ENCODE results near the gene TUT1. TPM values are rescaled to one million over a fixed set of nuclear protein-coding genes. Genes with fewer than 3 reads are reported as not detected.
"Not testable (repeated sequence)": the region's sequence is repeated elsewhere in the genome, so short reads cannot be mapped to it uniquely, and the experiment has no call there.

Gene TUT1
- total RNA-seq, 1 donor = 3.3 TPM

DNA sequence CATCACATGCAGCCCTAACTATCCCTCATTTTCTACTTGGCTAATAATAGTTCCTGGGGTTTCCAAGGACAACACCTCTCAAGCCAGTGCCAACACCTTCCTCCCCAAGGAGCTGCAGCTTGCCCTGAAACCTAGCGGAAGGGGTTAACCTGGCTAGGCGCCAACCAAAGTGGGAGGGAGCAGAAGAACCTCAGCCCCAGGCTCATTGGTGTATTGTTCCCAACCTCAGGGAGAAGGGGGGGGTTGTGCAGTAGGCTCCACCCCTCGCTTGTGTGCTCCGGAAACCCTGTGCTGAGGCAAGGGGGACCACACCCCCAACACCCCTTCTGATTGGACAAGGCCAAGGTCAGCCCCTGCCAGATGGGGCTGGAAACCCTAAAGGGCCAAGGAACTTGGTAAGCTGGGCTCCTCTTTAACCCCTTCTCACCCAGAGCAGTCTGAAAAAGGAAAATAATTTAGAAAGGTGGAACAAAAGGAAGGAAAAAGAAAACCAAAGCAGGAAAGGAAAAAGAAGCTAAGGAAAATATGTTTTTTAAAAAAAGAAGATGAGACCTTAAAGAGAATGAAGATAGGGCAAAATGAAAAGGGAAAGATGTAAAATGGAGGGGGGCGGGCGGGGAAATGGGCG, 7.9 kb upstream of the TUT1 start:
- Histone ChIP-seq H3K4me3 (ENCODE audit: low read length) (no peak overlapping the region), H3K9me3 (ENCODE audit: low read depth, low read length) (no peaks in the 10 kb centered on the region), H3K27me3 (ENCODE audit: insufficient read depth, low read length) (no peaks in the 10 kb centered on the region), H3K4me1 (ENCODE audit: insufficient read depth, low read length) (peaks cover 49% of the 10 kb centered on the region)

DNA sequence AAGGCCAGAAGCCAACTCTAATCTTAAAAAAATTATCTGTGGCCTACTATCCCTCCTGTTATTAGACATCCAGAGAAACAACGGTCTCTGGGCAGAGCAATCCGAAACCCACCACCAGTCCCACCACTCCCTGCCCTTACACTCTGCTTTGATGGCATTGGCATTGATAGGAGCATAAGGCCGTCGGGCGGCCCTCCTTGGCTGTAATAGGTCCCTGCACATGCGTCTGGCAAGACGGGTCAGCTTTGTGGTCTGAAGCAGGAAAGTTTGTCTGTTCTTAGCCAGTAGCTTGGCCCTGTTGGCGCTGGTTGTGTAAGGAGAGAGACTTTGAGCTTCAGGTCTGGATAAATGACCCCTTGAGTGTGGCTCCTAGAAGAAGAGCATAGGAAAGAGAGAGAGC, 3.8 kb upstream of the TUT1 start:
- Histone ChIP-seq H3K4me3 (ENCODE audit: low read length) (no peak overlapping the region), H3K4me1 (ENCODE audit: insufficient read depth, low read length) (peaks cover 62% of the 10 kb centered on the region), H3K27me3 (ENCODE audit: insufficient read depth, low read length) (no peaks in the 10 kb centered on the region), H3K9me3 (ENCODE audit: low read depth, low read length) (no peaks in the 10 kb centered on the region)

DNA sequence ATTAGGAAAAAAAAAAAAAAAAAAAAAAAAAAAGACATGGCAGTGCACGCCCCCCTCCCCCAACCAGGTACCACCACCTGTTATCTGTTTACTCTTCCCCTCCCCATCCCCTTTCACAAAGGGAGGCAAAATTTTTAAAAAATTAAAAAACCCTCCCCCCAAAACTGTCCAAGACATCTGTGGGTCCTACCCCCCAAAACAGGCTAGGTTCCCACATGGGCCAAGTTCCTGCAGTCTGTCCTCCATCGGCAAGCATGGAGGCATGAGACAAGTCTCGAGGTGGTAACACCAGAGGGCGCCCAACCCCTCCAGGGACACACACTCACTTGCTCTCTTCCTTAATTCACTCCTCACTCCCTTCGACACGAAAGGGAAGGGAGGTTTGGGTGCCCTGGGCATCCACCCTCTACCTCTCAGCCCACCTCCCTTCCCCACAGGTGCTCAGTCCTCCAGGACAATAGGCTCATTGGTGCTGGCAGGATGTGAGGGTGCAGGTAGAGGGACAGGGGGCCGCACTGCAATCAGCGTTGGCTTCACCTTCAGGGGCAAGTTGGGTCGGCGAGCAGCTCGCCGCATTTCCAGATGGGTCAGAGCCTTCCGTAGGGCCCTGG, 2.2 kb upstream of the TUT1 start:
- Histone ChIP-seq H3K4me1 (ENCODE audit: insufficient read depth, low read length) (peaks cover 52% of the 10 kb centered on the region), H3K9me3 (ENCODE audit: low read depth, low read length) (no peaks in the 10 kb centered on the region), H3K27me3 (ENCODE audit: insufficient read depth, low read length) (no peaks in the 10 kb centered on the region), H3K4me3 (ENCODE audit: low read length) (no peak overlapping the region)

DNA sequence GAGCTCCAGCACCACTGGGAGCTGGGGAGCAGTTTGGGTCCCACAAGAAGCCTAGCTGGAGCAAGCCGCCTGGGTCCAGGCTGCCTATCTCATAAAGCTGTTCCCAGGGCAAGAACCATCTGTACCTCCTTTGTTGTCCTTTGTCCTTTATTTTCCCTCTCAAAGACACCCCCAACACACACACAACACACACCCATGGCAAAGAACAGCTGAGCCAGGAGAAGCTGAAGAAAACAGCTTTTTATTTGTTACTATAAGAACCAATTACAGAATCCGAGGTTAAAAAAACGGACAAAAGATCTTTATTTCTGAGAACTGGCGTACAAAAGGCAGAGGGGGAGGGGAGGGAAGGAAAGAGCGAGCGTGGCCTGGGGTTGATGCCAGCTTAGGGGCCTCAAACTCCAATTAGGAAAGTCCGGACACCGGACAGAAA, 1.7 kb upstream of the TUT1 start:
- Histone ChIP-seq H3K9me3 (ENCODE audit: low read depth, low read length) (no peaks in the 10 kb centered on the region), H3K27me3 (ENCODE audit: insufficient read depth, low read length) (no peaks in the 10 kb centered on the region), H3K4me3 (ENCODE audit: low read length) (no peak overlapping the region), H3K4me1 (ENCODE audit: insufficient read depth, low read length) (peaks cover 46% of the 10 kb centered on the region)

DNA sequence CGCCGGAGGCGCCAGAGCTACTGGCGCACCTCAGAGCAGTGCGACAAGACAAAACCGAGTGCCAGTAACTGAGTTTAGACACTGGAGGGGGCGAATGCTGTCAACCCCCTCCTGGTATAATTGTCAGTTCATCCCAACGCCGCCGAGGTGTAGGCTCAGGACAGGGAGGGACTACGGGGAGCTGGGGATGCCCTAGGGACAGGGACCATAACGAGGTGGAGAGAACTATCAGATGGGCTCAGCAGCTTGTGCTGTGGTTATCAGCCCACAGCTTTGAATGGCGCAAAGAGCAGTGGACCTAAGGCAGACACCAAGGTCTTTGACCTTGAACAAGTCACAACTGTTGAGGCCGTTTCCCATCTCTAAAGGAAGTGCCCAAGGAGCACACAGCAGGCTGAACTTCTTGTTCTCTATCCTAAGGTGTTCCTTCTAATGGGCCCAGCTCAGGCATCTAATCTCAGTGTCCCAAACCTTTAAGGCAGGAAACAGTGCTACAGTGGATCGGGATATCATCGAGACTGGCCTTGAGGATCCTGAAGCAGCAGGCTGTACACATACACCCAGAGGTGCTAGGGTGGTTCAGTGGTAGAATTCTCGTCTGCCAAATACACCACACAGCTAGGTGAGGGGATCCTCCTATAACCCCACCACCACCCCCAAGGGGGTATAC, 958 bp upstream of the TUT1 start:
- H3K9me3 ChIP-seq (ENCODE audit: low read depth, low read length) = no peaks in the 10 kb centered on the region
- H3K27me3 ChIP-seq (ENCODE audit: insufficient read depth, low read length) = no peaks in the 10 kb centered on the region
- H3K4me3 ChIP-seq (ENCODE audit: low read length) = peak overlapping the region; percentile 97
- H3K4me1 ChIP-seq (ENCODE audit: insufficient read depth, low read length) = peaks cover 41% of the 10 kb centered on the region

DNA sequence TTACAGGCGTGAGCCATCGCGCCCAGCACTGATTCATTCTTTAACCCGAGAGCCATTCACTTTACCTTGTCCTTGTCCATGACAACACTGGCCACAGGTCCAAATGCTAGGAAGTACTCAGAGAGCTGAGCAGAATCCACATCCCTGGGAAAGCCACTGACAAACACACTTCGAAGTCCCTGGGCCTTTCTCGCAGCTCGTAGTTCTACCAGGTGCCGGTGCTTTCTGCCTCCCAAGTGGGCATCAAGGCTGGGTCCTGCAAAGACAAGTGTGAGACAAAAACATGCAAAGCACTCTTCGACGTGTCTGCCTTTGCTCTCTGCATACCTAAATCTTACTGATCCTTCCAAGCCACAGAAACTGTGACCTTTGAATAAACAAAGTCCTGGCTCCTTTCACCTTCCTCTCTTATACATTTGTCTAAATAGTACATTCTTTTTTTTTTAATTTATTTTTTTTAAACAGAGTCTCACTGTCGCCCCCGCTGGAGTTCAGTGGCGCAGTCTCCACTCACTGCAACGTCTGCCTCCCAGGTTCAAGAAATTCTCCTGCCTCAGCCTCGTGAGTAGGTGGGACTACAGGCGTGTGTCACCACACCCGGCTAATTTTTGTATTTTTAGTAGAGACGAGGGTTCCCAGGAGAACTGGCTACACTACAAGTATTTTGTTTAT, 2.2 kb downstream of the TUT1 start:
- no peaks in the 10 kb centered on the region for H3K27me3 ChIP-seq (ENCODE audit: insufficient read depth, low read length)
- no peaks in the 10 kb centered on the region for H3K9me3 ChIP-seq (ENCODE audit: low read depth, low read length)
- H3K4me1 ChIP-seq (ENCODE audit: insufficient read depth, low read length) = peaks cover 38% of the 10 kb centered on the region
- no peak overlapping the region for H3K4me3 ChIP-seq (ENCODE audit: low read length)

DNA sequence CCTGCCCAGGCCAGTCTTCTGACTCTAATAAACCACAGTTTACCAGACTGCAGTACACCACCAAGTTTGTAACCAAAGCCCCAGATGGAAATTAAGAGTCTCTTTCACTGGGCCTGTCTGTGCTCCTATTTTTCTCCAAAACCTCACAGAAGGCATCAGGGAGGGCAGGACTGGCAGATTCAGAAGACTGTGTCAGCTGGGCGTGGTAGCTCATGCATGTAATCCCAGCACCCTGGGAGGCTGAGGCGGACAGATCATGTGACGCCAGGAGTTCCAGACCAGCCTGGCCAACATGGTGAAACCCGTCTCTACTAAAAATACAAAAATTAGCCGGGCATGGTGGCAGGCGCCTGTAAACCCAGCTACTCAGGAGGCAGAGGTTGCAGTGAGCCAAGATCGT, 6.0 kb downstream of the TUT1 start:
- not testable (repeated sequence) for H3K9me3 ChIP-seq (ENCODE audit: low read depth, low read length); H3K4me1 ChIP-seq (ENCODE audit: insufficient read depth, low read length); H3K27me3 ChIP-seq (ENCODE audit: insufficient read depth, low read length); H3K4me3 ChIP-seq (ENCODE audit: low read length)

DNA sequence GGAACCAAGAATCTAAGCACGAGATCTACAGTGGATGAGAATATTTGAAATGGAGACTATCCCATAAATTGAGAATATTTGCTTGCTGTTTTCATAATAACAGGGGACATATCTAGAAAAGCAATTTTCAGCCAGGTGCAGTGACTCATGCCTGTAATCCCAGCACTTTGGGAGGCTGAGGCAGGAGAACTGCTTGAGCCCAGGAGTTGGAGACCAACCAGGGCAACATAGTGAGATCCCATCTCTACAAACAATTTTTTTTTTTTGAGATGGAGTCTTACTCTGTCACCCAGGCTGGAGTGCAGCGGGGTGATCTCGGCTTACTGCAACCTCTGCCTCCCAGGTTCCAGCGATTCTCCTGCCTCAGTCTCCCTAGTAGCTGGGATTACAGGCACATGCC, 9.6 kb downstream of the TUT1 start:
- H3K27me3 ChIP-seq (ENCODE audit: insufficient read depth, low read length); H3K4me3 ChIP-seq (ENCODE audit: low read length); H3K9me3 ChIP-seq (ENCODE audit: low read depth, low read length); H3K4me1 ChIP-seq (ENCODE audit: insufficient read depth, low read length): not testable (repeated sequence)

DNA sequence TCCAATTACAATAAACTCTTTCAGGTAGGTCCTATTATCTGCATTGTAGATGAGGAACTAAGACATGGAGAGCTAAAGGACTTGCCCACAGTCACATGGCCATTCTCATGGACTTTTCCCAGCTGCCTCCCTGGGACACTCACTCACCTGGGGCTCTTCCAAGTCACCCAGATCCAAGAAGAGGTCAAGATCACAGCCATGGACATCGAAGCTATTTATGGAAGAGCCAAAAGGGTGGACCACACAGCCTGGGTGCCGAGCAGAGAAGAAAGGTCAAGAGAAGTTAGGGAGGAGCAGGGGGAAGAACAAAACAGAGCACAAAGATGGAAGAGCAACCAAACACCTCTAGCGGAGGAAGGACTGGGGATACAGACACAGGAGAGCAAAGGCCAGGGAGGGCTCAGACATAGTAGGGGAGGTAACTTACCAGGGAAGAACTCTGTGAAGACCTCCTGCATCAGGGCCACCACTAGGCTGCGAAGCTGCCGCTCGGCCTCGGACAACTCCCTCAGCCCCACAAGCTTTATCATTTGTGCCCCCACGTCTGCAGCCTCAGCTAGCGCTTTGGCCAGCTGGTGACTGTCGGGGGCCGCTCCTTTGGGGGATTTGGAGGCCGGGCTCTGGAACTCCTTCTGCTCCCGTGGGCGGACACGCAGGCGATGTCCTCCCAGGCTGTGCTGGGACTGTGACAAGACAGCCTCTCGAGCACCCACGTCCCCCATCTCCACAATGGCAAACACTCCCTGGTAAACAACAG, 10.2 kb downstream of the TUT1 start:
- no peak overlapping the region for H3K4me3 ChIP-seq (ENCODE audit: low read length)
- H3K9me3 ChIP-seq (ENCODE audit: low read depth, low read length) = no peaks in the 10 kb centered on the region
- H3K4me1 ChIP-seq (ENCODE audit: insufficient read depth, low read length) = no peaks in the 10 kb centered on the region
- no peaks in the 10 kb centered on the region for H3K27me3 ChIP-seq (ENCODE audit: insufficient read depth, low read length)

DNA sequence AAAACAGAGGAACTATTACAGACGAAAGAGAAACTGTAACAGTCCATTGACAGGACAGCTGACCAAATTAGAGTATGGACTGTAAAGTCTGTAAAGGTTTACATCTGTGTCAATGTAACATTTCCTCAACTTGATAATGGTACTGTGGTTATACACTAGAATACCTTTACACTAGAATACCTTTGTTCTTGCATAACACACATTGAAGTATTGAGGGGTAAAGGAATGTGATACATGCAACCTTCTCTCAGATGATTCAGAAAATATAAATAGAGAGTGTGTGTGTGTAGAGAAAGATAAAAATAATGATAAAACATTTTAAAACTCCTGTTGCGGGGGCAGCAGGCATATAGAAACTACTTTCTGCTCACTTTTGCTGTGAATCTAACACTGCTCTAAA, 12.1 kb downstream of the TUT1 start:
- no peak overlapping the region for H3K4me3 ChIP-seq (ENCODE audit: low read length)
- H3K27me3 ChIP-seq (ENCODE audit: insufficient read depth, low read length) = no peaks in the 10 kb centered on the region
- no peaks in the 10 kb centered on the region for H3K9me3 ChIP-seq (ENCODE audit: low read depth, low read length)
- H3K4me1 ChIP-seq (ENCODE audit: insufficient read depth, low read length) = peaks cover 14% of the 10 kb centered on the region

DNA sequence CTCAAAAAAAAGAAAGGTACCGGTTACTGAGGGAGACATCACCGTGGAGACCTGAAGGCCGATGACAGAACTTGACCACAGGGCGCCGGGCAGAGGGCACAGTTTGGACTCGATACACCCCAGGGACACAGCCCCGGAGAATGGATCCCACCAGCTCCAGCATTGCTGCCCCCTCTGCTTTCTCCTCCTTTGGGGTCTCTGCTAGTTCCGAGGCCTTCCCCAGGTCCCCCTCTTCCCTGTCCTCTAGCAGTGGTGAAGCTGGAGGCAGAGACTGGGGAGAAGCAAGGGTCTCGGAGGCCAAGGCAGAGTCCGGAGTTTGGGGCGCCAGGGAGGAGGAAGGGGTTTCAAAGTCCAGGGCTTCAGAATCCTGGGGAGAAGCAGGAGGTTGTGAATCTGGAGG, 12.8 kb downstream of the TUT1 start:
- H3K9me3 ChIP-seq (ENCODE audit: low read depth, low read length) = no peaks in the 10 kb centered on the region
- no peak overlapping the region for H3K4me3 ChIP-seq (ENCODE audit: low read length)
- H3K4me1 ChIP-seq (ENCODE audit: insufficient read depth, low read length) = peaks cover 14% of the 10 kb centered on the region
- no peaks in the 10 kb centered on the region for H3K27me3 ChIP-seq (ENCODE audit: insufficient read depth, low read length)

DNA sequence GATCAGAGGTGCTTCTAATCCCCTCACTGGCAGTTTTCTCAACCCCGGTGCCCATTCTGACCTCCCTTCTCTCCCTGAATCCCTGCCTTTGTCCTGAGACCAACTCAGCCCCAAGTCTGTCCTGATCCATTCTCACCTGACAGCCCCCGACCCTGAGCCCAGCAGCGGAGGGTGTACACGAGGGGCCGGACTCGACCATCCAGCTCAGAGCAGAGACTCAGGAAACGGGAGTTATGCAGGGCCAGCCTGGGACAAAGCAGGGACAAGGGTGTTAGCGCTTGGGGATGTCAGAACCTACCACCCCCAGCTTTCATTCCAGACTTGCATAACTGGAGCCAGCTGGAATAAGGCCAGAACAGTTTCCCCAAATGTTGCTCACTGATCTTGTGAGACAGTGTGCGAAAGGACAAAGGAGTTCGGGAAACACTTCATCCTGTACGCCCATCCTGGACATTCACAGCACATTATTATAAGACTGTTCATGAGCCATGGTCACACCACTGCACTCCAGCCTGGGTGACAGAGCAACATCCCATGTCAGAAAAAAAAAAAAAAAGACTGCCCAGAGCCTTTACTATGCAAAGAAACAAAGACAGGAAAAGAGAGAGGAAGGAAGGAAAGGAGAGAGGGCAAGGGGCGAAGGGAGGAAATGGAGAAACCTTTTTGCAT, 14.1 kb downstream of the TUT1 start:
- H3K27me3 ChIP-seq (ENCODE audit: insufficient read depth, low read length) = no peaks in the 10 kb centered on the region
- H3K9me3 ChIP-seq (ENCODE audit: low read depth, low read length) = no peaks in the 10 kb centered on the region
- peaks cover 23% of the 10 kb centered on the region for H3K4me1 ChIP-seq (ENCODE audit: insufficient read depth, low read length)
- H3K4me3 ChIP-seq (ENCODE audit: low read length) = no peak overlapping the region

DNA sequence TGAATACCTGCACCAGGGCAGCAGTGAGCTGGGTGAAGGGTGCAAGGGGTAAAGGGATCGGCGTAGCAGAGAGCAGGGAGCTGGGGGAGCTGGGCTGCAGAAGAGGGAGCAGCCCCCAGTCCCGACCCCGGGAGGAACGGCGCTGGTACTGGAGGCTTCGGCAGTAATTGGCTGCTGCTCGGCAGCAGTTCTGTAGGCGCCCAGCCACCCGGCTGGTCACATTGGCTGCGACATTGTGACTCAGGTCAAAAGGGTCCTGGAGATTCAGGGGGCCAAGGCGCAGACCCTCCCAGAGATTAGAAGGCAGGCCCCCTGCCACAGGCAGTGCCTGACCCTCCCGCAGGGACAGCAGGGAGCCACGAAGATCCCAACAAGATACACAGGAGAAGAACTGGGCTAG, 15.5 kb downstream of the TUT1 start:
- Histone ChIP-seq H3K9me3 (ENCODE audit: low read depth, low read length) (no peaks in the 10 kb centered on the region), H3K4me3 (ENCODE audit: low read length) (no peak overlapping the region), H3K4me1 (ENCODE audit: insufficient read depth, low read length) (peaks cover 23% of the 10 kb centered on the region), H3K27me3 (ENCODE audit: insufficient read depth, low read length) (no peaks in the 10 kb centered on the region)

DNA sequence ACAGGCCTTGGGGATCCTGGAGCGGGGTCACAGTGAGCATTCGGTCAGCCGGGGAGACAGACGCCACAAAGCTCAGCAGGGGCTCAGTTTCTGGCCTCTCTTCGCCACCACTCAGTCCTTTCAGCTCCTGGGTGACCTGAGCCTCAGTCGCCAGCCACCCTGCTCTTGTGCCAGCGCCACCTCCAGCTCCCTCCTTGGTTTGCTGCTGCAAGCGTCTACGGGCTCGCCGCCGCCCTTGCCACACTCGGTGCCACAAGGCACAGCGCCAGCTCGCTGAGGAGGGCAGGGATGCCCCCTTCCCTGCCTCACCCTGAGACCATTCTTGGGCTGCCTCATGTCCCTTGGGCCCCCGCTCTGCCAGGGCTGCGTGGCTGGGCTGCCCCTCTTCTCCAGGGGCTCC, 16.2 kb downstream of the TUT1 start:
- peaks cover 27% of the 10 kb centered on the region for H3K4me1 ChIP-seq (ENCODE audit: insufficient read depth, low read length)
- no peaks in the 10 kb centered on the region for H3K9me3 ChIP-seq (ENCODE audit: low read depth, low read length)
- no peaks in the 10 kb centered on the region for H3K27me3 ChIP-seq (ENCODE audit: insufficient read depth, low read length)
- H3K4me3 ChIP-seq (ENCODE audit: low read length) = no peak overlapping the region

All from mononuclear cell (primary cell).